Amygdala (tissue), 56 donors: ENCODE results near the gene ARSH.
A peak's percentile ranks its signal among the peaks of the same experiment; 100 is the strongest.
"Not testable (repeated sequence)": the region's sequence is repeated elsewhere in the genome, so short reads cannot be mapped to it uniquely, and the experiment has no call there.

Experiments
- DNase-seq, 56 donors: peaks; one replicate each; lab custom pipeline; 2025; lab: John Stamatoyannopoulos, UW

ARSH gene

GRCh38 chrX:3029129-3029528, 22.8 kb downstream of the ARSH start:
- no peak for DNase-seq

DNA sequence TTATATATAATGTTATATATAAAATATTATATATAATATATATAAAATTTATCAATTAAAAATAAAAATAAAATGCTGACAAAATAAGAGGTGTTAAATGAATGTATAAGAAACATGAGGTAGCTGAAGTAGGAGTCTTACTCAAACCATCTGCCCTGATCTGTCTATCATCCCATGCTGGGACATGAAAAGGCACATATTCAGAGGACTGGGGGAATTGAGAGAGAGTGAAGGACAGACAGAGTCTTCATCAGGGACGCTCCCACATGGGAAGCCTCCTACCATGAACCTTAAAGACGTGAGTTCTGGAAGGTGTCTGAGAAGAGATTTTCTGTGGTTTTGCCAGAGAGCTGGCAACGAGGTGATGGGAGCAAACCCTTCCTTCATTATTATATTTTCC, 30.9 kb downstream of the ARSH start:
- no peak for DNase-seq

DNA sequence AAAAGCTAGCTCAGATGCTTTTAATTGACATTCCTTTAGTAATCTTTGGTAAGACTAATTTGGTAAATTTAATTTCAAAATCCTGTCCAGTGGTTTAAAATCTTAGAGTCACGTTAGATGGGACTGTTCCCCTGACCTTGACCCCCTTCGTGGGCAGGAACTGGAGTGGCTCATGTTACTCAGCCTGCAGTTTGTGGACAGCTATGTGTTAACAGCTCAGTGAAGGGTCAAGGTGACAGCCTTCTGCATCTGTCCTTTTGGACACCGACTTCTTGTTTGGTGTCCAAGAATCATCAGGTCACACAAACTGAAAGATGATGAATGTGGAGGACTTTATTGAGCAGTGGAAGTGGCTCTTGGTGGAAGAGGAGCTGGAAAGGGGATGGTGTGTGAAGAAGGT, 37.9 kb downstream of the ARSH start:
- no peak for DNase-seq

DNA sequence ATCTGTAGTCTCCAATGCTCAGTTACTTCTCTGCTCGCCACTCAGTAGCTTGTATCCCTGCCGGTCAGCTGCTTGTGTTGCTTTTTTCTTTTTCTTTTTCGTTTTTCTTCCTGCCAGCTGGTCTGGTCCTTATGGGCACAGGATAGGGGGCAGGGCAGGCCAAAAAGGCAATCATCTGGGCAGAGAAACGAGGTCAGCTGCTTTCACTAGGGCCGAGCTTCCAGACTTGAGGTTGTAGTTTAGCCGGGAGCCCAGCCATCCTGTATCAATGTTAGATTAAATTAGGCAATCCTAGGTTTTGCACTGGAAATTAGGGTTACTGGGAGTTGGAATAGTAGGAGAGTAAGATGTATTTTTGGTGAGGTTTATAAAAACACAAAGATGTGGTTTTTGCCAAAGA, 38.3 kb downstream of the ARSH start:
- DNase-seq: no peak

DNA sequence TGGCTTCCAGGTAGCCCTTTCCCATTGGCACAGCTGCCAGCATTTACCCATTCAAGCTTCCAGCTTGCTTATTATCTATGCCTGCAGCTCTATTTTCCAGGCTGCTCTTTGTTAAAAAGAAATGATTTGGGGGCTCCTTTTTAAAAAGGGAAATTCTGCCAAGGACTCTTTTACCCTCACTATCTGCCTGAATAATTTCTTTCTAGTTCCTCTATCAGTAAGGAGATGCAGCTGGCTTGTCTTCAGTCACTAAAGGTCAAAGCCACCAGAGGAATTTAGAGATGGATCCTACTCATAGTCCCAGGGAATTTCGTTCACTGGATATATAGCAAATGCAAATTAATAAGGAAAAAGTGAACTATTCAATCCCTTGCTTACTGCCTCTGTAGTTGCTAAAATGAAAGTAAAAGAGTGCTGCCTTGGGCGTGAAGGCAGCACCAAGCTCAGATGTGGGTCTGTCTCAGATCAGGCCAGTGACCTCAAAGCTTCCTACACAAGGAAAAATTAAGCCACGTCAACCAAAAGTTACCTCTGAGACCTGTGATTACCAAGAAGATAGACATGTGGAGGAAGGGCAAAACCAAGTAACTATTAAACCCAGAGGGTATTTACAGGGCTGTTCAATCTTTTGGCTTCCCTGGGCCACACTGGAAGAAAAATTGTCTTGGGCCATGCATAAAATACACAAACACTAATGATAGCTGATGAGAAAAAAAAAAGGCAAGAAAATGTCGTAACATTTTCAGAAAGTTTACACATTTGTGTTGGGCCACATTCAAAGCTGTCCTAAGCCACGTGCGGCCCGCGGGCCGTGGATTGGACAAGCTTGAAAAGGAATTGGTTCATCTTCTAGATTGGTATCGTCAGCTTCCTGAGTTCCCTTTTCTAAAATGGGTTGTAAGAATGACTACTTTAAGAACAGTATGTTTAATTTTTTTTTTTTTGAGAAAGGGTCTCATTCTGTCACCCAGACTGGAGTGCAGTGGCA, 40.2 kb downstream of the ARSH start:
- no peak for DNase-seq

- DNase-seq: not testable (repeated sequence)
These were observed 44.3 kb downstream of the ARSH start for GRCh38 chrX:3050523-3051175.

- DNase-seq: peak in 13 of 56 donors; percentile 0 to 26 (median 5)
These were observed 46.5 kb downstream of the ARSH start for GRCh38 chrX:3052860-3053259.

GRCh38 chrX:3066555-3066954, 60.2 kb downstream of the ARSH start:
- peak in 27 of 56 donors; percentile 0 to 41 (median 6) for DNase-seq

- no peak for DNase-seq
These were observed 69.6 kb downstream of the ARSH start for GRCh38 chrX:3075959-3076358.

- DNase-seq: no peak
These were observed 70.2 kb downstream of the ARSH start for GRCh38 chrX:3076416-3076991.
